Thoracic aorta endothelial cell (primary cell): Measurements from ENCODE around the gene OR4A15. TPM values are rescaled to one million over a fixed set of nuclear protein-coding genes. Genes with fewer than 3 reads are reported as not detected.

Experiments used
- small RNA-seq: library from RNA; depleted of rRNA; stranded (forward); fragments of <200 nt; gene quantifications from one replicate; pipeline ENCODE3, GENCODE V24; 2012
- total RNA-seq: library from RNA; depleted of rRNA; stranded (reverse); fragments of >200 nt; gene quantifications from 2 replicates; pipeline ENCODE4 v1.2.3, GENCODE V29; 2012

Gene OR4A15
- not detected in 2 replicates for total RNA-seq

DNA sequence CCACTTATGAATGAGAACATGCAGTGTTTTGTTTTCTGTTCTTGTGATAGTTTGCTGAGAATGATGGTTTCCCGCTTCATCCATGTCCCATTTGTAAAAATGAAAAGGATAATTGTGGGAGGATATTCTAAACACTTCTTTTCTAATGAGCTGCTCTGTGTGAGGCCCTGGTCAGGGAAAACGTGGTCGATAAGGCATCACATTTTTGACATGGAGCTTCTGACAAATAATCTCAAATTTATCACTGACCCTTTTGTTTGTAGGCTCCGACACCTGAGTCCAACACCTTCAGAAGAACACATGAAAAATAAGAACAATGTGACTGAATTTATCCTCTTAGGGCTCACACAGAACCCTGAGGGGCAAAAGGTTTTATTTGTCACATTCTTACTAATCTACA is at the start of gene OR4A15:
OR4A15 (plus strand) TSS at position 301 of the 400 bp plus-strand sequence; CDS start at position 301, 0 bp downstream.

GRCh38 chr11:55342901-55343300 is 24.9 kb upstream of the OR4A15 start, which contains the start of gene OR4A16:
OR4A16 (plus strand) TSS chr11:55343201; CDS start chr11:55343201, 0 bp downstream.

Small RNA genes within 50 kb of the gene (small RNA-seq; reads per million reads assigned to genes)
- not detected for gene OR4X7P

Other genes with a start within 250 kb of the OR4A15 start
- not detected in 2 replicates for gene TRIM48, start 105.8 kb upstream of the OR4A15 start, total RNA-seq
- gene OR4A16, start 24.8 kb upstream of the OR4A15 start, total RNA-seq, result not detected in 2 replicates
- gene OR4C15, start 186.5 kb downstream of the OR4A15 start, total RNA-seq, result not detected in 2 replicates
- not detected in 2 replicates for gene OR4C16, start 204.2 kb downstream of the OR4A15 start, total RNA-seq
- not detected in 2 replicates for gene OR4C11, start 239.7 kb downstream of the OR4A15 start, total RNA-seq